GM19238 (cell line): Measurements from ENCODE around the gene GALNT6.
A peak's percentile ranks its signal among the peaks of the same experiment; 100 is the strongest.
"Not testable (repeated sequence)": the region's sequence is repeated elsewhere in the genome, so short reads cannot be mapped to it uniquely, and the experiment has no call there.

Source experiments
- DNase-seq: peaks from one replicate; pipeline ENCODE4 v3.0.0; 2011; ENCODE audit warnings: low spot score; ENCODE audit not compliant: insufficient read length

Gene GALNT6

DNA sequence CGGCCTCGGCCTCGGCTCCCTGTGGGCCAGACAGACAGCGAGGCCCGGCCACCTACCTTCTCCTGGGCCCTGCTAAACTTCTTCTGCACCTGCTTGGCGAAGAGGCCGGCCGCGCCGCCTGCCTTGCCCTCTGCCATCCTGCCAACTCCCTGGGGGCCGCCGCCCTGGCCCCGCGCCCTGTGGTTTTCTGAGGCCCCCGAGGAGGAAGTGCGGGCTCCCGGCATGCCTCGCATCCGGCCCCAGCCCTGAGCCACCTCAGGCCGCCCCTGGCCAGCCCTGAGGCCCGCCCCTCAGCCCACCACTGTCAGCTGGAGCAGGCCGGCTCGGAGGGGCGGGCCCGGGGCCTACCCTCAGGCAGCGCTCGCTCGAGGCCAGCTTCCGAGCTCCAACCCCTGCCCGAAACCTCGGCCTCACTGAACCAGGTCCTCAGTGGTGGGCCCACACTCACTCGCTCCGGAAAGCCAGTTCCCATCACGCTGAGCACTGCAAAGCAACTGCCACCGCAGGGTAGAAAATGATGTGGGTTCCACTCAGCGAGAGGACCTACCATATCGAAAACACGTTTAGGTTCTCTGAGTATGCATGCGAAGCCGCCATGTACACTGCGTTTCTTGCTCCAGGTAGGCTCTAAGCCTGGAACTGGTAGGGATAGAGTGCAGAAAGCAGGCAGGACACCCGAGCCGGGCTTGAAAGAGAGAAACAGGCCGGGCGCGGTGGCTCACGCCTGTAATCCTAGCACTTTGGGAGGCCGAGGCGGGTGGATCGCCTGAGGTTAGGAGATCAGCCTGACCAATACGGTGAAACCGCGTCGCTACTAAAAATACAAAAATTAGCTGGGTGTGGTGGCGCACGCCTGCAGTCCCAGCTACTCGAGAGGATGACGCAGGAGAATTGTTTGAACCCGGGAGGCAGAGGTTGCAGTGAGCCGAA lies 67.0 kb downstream of the GALNT6 start, which contains the start of gene BIN2:
Gene BIN2 (minus strand): TSS at position 209 of the 930 bp plus-strand sequence. CDS start 72 bp downstream, at position 137.
- peak; percentile 81 for DNase-seq

DNA sequence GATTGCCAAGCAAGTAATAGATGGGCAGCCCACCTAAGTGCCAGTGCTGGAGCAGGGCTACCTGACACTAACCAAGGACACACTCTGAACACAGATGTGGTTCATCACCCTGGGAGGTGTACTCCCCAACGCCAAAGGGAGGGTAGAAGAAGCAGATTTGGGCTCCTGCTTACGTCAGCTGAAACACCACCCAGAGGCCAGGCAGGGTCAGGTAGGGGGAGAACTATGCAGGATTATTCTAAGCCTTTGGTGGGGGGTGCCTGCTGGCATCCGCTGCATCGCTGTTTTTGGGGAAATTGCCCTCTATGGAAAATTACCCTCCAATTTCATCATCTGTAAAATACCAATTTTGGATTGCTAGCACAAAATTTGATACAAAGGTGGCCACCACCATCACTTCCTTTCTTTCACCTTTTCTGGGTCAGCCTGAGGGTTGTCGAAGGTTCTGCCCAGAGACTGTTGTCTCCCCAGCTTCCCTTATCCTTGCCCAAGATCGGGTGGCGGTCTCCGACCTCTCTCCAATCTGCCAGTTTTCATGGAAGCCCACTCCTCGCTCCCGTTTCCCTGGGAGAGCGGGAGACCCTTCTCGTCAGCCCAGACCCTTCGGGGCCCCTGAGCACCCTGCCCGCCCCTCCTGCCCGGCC lies 67.8 kb downstream of the GALNT6 start:
- DNase-seq = no peak

DNA sequence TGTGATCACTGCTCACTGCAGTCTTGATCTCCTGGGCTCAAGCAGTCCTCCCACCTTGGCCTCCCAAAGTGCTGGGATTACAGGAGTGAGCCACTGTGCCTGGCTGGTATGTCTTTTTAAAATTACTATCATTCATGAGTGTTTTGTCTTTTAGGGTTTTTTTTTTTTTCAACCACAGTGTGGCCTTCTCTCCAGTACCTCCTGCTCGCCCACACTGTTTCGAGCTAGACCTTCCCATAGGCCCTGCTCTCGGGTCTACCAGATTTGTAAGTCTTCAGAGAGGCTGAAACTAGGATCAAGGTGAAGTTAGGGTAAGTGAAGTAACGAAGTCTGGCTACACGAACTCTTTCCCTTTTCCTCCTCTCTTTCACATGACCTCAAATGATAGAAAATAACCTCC lies 68.8 kb downstream of the GALNT6 start:
- DNase-seq = no peak

DNA sequence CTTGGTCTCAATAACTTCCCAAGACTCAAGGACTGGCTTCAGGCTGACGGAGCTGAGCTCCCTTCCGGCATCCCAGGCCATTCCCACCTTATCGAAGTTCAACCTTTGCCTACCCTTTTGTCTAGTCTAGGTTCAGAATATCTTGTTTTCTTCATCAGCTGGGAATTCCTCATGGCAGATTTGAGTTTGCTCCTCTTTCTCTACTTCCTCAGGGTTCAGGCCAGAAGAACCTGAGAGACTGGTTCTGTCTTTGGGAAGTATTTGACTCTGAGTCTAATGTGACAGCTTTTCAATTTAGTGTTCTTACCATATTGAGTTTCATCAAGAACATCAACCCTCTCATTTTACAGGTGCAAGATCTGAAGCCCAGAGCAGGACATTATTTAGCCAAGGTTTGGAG lies 69.3 kb downstream of the GALNT6 start:
- no peak for DNase-seq

DNA sequence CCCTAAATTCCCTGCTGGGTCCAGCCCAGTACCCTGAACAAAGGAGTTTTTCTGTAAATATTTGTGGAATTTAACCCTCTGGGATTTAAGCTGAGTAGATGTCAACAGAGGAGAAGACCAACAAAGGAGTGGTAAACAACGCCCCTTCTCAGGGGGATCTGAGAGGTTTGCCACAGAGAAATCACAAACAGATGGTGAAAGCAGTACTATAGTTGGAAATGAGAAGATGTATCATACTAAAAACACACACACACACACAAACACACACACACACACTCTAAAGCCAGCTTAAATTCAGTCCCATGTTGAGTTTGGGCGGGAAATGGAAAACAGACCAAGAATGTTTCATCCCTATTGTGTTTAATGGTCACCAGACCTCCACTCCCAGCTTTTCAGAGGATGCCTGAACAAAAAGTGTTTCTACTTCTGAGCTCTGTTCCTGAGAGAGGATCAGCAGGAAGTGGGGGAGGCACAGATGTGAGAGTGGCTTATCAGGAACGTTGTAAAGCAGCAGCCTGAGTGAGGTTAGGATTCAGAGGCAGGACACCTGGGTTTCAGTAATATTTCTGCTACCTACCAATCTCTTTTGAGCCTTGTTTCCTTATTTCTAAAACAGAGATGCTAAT lies 70.4 kb downstream of the GALNT6 start:
- no peak for DNase-seq

DNA sequence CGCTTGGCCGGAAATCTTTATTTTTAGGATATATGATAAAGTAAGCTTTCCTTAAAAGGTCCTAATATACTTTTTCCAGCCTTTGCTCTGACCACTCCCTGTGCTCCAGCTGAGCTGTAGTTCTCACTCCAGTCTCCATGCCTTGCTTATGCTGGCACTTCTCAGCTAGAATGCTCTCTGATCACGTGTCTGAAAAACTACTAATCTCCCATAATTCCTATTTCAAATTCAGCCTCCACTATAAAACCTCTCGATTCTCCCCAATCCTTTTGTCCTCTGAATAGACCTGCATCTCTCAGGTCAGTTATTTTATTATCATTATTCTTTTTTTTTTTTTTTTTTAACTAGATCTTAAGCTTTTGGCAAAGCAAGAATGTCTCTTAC lies 70.9 kb downstream of the GALNT6 start:
- DNase-seq = no peak

DNA sequence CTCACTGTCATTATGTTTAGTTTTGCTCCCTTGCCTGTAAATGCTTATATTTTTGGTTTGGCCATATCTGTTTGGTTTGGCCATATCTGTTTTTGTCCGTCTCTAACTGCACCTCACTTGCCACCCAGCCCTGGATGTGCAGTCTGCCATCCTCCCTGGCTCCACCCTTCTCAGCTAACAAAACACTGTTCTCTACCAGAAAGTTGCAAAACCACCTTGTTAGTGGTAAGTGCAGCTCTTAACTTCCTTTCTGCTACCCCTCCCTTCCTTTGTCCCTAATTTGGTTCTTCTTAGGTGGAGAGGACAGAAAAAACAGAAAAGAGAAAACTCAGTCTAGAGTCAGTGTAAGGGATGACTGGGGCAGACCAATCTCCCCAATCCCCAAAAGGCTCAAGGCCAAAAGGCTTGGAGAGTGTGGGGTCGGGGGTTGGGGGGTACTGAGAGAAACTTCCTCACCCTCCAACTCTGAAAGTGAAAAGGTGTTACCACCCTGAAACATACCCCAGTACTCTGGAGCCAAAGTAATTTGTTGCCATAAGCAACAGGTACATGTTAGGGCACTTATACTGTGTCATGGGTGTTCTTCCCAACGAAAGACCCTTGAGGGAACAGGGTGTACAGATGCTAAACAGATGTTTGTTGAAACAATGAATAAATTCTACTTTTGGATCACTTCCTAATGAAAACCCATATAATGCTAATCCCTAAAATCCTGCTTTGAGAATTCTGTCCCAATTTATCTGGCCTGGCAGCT lies 72.2 kb downstream of the GALNT6 start:
- peak; percentile 37 for DNase-seq

DNA sequence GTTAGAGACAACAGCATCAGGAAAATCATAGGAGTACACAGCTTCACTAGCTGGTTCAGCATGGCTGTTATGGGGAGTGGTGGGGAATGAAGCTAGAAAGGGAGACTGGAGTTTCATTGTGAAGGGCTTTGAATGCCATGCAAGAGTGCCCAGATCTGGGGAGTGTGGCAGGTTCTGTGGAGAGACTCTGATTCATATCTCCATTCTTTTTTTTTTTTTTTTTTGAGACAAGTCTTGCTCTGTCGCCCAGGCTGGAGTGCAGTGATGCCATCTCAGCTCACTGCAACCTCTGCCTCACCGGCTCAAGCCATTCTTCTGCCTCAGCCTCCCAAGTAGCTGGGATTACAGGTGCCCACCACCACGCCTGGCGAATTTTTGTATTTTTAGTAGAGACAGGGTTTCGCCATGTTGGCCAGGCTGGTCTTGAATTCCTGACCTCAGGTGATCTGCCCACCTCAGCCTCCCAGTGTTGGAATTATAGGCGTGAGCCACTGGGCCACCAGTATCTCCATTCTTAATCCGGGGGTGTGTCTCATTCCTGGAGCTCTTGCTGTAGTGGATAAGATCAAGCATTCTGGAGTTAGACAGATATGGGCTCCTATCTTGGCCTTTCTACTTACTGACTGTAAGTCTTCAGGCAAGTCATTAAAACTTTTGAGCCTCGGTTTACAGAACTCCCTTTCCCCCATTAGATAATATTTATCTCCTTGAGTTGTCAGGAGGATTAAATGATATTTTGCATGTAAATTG lies 73.0 kb downstream of the GALNT6 start:
- not testable (repeated sequence) for DNase-seq

DNA sequence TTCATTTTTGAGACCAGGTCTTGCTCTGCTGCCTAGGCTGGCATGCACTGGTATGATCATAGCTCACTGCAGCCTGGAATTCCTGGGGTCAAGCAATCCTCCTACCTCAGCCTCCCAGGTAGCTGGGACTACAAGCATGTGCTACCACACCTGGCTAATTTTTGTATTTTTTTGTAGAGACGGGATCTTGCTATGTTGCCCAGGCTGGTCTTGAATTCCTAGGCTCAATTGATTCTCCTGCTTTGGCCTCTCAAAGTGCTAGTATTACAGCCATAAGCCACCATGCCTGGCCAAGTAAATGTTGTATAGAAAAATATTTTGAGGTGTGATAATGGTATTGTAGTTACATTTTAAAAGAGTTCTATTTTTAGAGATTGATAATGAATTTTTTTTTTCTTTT lies 79.8 kb downstream of the GALNT6 start:
- DNase-seq = no peak

DNA sequence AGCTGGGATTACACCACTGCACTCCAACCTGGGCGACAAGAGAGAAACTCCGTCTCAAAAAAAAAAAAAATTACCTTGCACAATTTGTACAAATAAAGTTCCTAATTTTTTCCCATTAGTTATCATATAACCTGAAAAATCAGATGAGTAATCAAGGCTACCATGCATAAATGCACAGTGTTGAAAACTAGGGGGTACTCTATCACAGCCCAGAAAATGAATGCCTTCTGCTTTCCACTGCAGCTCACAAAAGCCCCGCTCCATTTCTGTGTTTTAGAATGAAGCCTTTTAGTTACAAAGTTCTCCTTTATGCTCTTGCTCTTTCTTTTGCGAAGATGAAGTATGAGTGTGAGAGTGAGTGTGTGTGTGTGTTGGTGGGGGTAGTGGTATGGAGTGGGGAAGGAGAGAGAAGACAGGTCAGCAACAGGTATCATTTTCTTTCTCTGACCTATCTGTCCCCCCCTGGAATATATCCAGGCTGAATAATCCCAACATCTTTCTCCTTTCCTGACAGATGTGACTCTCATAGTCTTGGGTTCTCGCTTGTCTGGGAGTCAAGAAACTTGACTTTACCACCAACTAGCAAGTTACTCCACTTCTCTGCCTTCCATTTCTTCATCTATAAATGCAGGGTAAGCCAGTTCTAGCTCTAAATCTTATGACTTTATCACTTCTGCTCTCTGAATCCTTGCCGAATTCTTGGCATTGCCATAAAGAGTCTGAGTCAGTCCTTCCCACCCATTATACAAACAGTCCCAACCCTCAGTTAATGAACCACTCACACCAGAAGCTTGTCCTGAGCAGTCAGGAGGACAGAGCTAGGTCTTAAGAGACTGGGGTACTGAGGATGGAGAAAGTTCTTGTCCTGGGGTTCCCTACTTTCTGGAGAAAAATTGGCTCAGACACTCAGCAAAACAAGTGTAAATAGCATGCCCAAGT lies 83.3 kb downstream of the GALNT6 start:
- DNase-seq = no peak

DNA sequence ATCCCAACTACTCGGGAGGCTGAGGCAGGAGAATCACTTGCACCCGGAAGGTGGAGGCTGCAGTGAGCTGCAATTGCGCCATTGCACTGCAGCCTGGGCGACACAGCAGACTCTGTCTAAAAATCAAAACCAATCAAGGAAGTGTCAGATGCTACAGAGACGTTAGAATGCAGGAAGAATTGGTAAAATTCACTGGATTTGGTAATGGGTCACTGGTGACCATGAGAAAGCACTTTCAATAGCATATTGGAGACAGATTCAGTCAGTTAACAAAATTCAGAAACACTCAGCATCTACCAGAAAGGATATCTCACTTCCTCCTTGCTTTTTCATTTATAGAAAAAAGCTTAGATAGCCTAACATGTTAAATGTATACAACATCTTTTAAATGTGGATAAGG lies 84.7 kb downstream of the GALNT6 start:
- DNase-seq = no peak
